Thyroid gland (tissue), 4 donors: ENCODE measurements around the gene POR.

Source experiments
- POLR2A ChIP-seq, 2 donors: fragments of 450-650 bp; IDR thresholded peaks; one replicate each; pipeline ENCODE4 v1.6.1; 2017; ENCODE audit warnings: antibody characterized with exemption in 2 of 2, mild to moderate bottlenecking in 2 of 2, moderate library complexity in 1 of 2
- TF ChIP-seq, protein P1 (sequence below), 6 experiments: fragments of 200-600 bp in 3 of 6; fragments of 450-650 bp in 3 of 6; sonication (generic) in 3 of 6; IDR thresholded peaks; one replicate each; pipeline ENCODE4 v1.5.1; 2016 to 2019; ENCODE audit warnings: antibody characterized with exemption in 6 of 6, mild to moderate bottlenecking in 2 of 6, inconsistent platforms in 1 of 6, moderate library complexity in 1 of 6

DNA sequence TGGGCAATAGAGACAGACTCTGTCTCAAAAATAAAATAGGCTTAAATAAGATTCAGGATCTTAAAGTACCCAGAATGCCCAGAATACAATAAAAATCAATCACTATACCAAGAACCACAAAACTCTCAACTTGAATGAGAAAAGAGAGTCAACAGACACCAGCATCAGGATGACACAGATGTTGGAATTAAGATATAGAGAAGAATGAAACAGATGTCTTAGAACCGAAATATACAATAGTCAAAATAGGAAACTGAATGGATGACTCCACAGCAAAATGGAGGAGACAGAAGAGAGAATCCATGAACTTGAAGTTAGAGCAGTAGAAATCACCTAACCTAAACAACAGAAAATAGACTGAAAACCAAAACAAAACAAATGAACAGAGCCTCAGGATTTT, 29.6 kb downstream of the POR start:
- TF ChIP-seq, protein P1, sequence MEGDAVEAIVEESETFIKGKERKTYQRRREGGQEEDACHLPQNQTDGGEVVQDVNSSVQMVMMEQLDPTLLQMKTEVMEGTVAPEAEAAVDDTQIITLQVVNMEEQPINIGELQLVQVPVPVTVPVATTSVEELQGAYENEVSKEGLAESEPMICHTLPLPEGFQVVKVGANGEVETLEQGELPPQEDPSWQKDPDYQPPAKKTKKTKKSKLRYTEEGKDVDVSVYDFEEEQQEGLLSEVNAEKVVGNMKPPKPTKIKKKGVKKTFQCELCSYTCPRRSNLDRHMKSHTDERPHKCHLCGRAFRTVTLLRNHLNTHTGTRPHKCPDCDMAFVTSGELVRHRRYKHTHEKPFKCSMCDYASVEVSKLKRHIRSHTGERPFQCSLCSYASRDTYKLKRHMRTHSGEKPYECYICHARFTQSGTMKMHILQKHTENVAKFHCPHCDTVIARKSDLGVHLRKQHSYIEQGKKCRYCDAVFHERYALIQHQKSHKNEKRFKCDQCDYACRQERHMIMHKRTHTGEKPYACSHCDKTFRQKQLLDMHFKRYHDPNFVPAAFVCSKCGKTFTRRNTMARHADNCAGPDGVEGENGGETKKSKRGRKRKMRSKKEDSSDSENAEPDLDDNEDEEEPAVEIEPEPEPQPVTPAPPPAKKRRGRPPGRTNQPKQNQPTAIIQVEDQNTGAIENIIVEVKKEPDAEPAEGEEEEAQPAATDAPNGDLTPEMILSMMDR (IDR thresholded peaks at IDR 0.05) = no peak
- TF ChIP-seq POLR2A (IDR thresholded peaks at IDR 0.05) = no peak
